ENCODE results near the gene CDH22. TPM values are rescaled to one million over a fixed set of nuclear protein-coding genes. Genes with fewer than 3 reads are reported as not detected.

The CDH22 gene
- total and polyA plus RNA-seq, 12 donors: 0.04 to 11.0 (median 0.64) TPM

DNA sequence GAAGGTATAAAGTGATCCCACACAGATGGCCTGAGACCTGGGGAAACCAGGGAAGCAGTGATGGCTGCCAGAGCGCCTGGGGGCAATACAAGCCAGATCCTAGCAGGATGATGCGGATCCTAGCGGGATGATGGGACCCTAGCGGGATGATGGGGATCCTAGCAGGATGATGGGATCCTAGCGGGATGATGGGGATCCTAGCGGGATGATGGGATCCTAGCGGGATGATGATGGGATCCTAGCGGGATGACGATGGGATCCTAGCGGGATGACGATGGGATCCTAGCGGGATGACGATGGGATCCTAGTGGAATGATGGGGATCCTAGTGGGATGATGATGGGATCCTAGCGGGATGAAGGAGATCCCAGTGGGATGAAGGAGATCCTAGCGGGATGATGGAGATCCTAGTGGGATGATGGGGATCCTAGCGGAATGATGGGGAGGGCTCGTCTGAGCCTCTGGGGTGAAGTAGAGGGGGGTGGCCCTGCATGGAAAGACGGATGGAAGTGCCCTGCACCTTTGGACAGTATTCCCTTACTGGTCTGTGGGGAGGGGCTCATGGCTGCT lies 44.2 kb upstream of the CDH22 start:
- Histone ChIP-seq H3K4me3 (no peak overlapping the region), H3K27ac (no peak overlapping the region), H3K27me3 (no peaks in the 10 kb centered on the region), H3K9me3 (no peaks in the 10 kb centered on the region), H3K36me3 (peaks cover 0 to 75% (median 12%) of the 10 kb centered on the region in 9 donors), H3K4me1 (peaks cover 11 to 36% (median 22%) of the 10 kb centered on the region in 9 donors)
- DNase-seq (no peak), ATAC-seq (no peak)
- 91 to 92% methylated on average over 18 of the region's 18 CpGs for whole genome bisulfite sequencing, 2 donors
- TF ChIP-seq, protein P1, sequence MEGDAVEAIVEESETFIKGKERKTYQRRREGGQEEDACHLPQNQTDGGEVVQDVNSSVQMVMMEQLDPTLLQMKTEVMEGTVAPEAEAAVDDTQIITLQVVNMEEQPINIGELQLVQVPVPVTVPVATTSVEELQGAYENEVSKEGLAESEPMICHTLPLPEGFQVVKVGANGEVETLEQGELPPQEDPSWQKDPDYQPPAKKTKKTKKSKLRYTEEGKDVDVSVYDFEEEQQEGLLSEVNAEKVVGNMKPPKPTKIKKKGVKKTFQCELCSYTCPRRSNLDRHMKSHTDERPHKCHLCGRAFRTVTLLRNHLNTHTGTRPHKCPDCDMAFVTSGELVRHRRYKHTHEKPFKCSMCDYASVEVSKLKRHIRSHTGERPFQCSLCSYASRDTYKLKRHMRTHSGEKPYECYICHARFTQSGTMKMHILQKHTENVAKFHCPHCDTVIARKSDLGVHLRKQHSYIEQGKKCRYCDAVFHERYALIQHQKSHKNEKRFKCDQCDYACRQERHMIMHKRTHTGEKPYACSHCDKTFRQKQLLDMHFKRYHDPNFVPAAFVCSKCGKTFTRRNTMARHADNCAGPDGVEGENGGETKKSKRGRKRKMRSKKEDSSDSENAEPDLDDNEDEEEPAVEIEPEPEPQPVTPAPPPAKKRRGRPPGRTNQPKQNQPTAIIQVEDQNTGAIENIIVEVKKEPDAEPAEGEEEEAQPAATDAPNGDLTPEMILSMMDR (IDR thresholded peaks at IDR 0.05): no peak
- intact Hi-C loops (cut with DNase I): loop anchor here in 2 of 10 donors (10.0 kb wide), 1 partner anchor 328 kb away; the partner anchor contains the start of gene SLC12A5 (in 2 of the 2)

DNA sequence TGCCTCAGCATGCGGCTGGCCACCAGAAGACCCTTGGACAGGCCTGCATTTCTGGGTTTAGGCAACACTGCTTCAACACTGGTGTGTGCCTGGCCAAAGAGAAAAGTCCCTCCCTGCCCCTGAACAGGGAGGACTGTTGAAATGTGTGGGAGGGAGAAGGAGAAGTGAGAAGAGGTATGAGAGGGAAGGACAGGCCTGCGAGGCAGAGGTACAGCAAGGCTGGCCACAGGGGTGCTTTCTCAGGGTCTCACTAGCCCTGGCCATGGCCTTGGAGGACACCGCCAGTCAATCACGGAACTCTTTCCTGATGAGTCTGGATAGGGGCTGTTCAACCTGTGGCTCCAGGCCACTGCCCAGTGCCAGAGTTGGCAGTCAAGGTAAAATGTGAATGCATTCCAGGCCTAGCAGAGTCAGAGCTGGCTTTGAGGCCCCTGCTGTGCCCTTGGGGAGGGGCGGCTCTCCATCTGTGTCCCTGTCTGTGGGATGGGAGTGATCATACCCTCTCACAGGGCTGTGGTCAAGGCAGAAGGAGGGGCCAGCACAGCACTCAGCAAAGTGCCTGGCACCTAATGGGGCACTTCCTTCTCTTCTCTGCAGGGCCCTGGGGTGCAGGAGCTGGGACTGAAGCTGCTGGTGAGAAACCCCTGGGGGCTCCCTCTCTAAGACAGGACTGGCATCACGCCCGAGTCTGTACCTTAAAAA lies 43.2 kb upstream of the CDH22 start:
- no peak overlapping the region for H3K4me3 ChIP-seq
- intact Hi-C loops (cut with DNase I): loop anchor here in 2 of 10 donors (10.0 kb wide), 1 partner anchor 327 kb away; the partner anchor contains the start of gene SLC12A5 (in 2 of the 2)
- H3K27me3 ChIP-seq: no peaks in the 10 kb centered on the region
- peaks cover 3 to 27% (median 13%) of the 10 kb centered on the region in 9 donors for H3K4me1 ChIP-seq
- DNase-seq: no peak
- H3K9me3 ChIP-seq: no peaks in the 10 kb centered on the region
- WGBS, 2 donors: 92 to 93% methylated on average over 7 of the region's 7 CpGs
- TF ChIP-seq, protein P1 (IDR thresholded peaks at IDR 0.05): no peak
- peaks cover 0 to 76% (median 12%) of the 10 kb centered on the region in 9 donors for H3K36me3 ChIP-seq
- no peak overlapping the region for H3K27ac ChIP-seq
- no peak for ATAC-seq

DNA sequence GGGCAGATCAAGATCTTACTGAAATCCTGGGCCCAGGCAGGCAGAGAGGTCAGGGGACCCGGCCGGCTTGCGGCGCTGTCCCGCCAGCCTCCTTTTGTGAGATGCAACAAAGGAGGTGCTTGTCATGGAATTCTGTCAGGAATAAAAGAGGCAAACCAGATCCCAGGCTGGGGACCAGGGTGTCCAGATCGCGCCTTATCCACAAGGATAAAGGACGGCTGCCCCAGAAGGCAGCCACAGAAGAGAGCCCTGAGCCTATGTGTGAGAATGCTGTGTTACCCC lies 42.6 kb upstream of the CDH22 start:
- H3K27me3 ChIP-seq: no peaks in the 10 kb centered on the region
- TF ChIP-seq, protein P1 (IDR thresholded peaks at IDR 0.05): no peak
- H3K36me3 ChIP-seq: peaks cover 0 to 73% (median 12%) of the 10 kb centered on the region in 9 donors
- H3K27ac ChIP-seq: peak overlapping the region in 1 of 10 donors; percentile 7
- ATAC-seq (no peak), DNase-seq (no peak)
- peaks cover 0 to 21% (median 8%) of the 10 kb centered on the region in 9 donors for H3K4me1 ChIP-seq
- H3K9me3 ChIP-seq: no peaks in the 10 kb centered on the region
- intact Hi-C loops (cut with DNase I): loop anchor here in 2 of 10 donors (10.0 kb wide), 1 partner anchor 326 kb away; the partner anchor contains the start of gene SLC12A5 (in 2 of the 2)
- H3K4me3 ChIP-seq: no peak overlapping the region
- WGBS, 2 donors: 87% methylated on average over 8 of the region's 8 CpGs

DNA sequence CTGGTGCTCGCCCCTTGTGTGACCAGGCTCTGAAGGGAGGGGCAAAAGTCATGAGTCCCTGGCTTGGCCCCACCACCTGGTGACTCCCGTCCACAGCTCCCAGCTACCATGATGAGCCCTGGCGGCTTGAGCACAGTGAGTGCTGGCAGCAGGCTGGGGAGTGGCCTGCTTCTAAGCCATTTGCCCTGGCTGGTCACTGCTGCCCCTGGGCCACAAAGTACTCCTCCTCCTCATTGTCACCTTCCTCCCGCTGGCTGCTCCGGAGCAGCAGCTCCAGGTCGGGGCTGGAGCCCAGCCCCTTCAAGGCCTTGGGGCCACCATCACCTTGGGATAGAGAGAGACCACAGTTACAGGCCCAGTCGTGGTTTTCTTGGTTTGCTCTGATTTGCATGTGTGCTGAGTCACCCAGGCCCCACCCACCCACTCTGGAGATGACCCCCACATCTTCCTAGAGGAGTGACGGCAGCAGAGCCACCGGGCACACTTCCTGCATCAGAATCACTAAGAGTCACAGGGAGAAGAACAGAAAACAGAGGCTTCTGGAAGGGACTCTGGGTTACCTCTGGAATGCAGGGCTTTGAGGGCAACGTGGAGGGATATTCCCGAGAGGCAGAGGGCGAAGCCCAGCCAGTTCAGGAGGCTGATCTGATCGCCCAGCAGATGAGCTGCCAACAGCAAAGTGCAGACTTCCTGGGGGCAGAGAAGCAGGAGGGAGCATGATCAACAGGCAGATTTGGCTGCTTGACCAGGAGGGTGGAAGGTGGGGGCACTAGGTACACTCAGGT lies 42.1 kb upstream of the CDH22 start:
- Histone ChIP-seq H3K4me1 (peaks cover 0 to 19% (median 8%) of the 10 kb centered on the region in 9 donors), H3K36me3 (peaks cover 0 to 68% (median 12%) of the 10 kb centered on the region in 9 donors), H3K27me3 (no peaks in the 10 kb centered on the region), H3K27ac (peak overlapping the region in 1 of 10 donors; percentile 58), H3K9me3 (no peaks in the 10 kb centered on the region), H3K4me3 (no peak overlapping the region)
- DNase-seq (no peak), ATAC-seq (no peak)
- 74 to 77% methylated on average over 13 of the region's 13 CpGs for WGBS, 2 donors
- TF ChIP-seq, protein P1 (IDR thresholded peaks at IDR 0.05): no peak
- intact Hi-C loops (cut with DNase I): loop anchor here in 2 of 10 donors (10.0 kb wide), 1 partner anchor 326 kb away; the partner anchor contains the start of gene SLC12A5 (in 2 of the 2)

All from heart right ventricle (tissue), 16 donors.